SK-N-SH (cell line): Measurements from ENCODE around the gene FBXO21. TPM values are rescaled to one million over a fixed set of nuclear protein-coding genes. Genes with fewer than 3 reads are reported as not detected.

Experiments
- CTCF ChIA-PET: fragments of 300-600, 350-600 bp; formaldehyde crosslinking; extraction: SDS; loops from one replicate; lab custom pipeline; 2021; lab: Yijun Ruan, JAX
- POLR2A ChIA-PET: fragments of 350-600 bp; sonication (Branson Sonifier 250); formaldehyde crosslinking; extraction: SDS; loops from one replicate; lab custom pipeline; 2020; ENCODE audit warnings: antibody characterized with exemption, inconsistent platforms; lab: Yijun Ruan, JAX
- DNase-seq: peaks from one replicate; pipeline ENCODE4 v3.0.0; 2012
- H2AFZ ChIP-seq: fragments of 200-600 bp; sonication (generic); 2 replicates; pipeline ENCODE4 v1.8.1; 2016; ENCODE audit warnings: antibody characterized with exemption, mild to moderate bottlenecking, low read depth
- H3F3A ChIP-seq: fragments of 200-600 bp; sonication (generic); replicated peaks from 2 replicates; pipeline ENCODE3; 2016; ENCODE audit warnings: antibody characterized with exemption, mild to moderate bottlenecking; ENCODE audit not compliant: insufficient read depth
- H3K27ac ChIP-seq, 2 experiments: fragments of 200-500 bp in 1 of 2; fragments of 200-600 bp in 1 of 2; sonication (Bioruptor generic) in 1 of 2; sonication (generic), shearing (Covaris generic) in 1 of 2; 2 replicates each; pipeline versions ENCODE4 v1.5.1 to v1.6.1; 2014 to 2016; ENCODE audit warnings: low read depth in 2 of 2, inconsistent platforms in 1 of 2, low read length in 1 of 2, mild to moderate bottlenecking in 1 of 2, mixed read lengths in 1 of 2
- H3K27me3 ChIP-seq: fragments of 200-600 bp; sonication (generic), shearing (Covaris generic); 2 replicates; pipeline ENCODE4 v1.6.1; 2016; ENCODE audit warnings: mixed run types; ENCODE audit not compliant: insufficient read depth
- H3K36me3 ChIP-seq, 2 experiments: fragments of 200-500 bp in 1 of 2; fragments of 200-600 bp in 1 of 2; sonication (Bioruptor generic) in 1 of 2; sonication (generic) in 1 of 2; replicated peaks in 1 of 2; 2 replicates each; pipeline versions ENCODE3 to v1.5.1; 2014 to 2016; ENCODE audit warnings: low read length in 1 of 2, mild to moderate bottlenecking in 1 of 2; ENCODE audit not compliant: insufficient read depth in 2 of 2, control insufficient read depth in 1 of 2
- H3K4me1 ChIP-seq, 2 experiments: fragments of 200-500 bp in 1 of 2; fragments of 200-600 bp in 1 of 2; sonication (Bioruptor generic) in 1 of 2; sonication (generic), shearing (Covaris generic) in 1 of 2; 2 replicates each; pipeline versions ENCODE4 v1.5.1 to v1.6.1; 2014 to 2016; ENCODE audit warnings: low read depth in 1 of 2, low read length in 1 of 2, mixed run types in 1 of 2; ENCODE audit not compliant: insufficient read depth in 2 of 2, control insufficient read depth in 1 of 2
- H3K4me2 ChIP-seq: fragments of 200-600 bp; sonication (generic), shearing (Covaris generic); 2 replicates; pipeline ENCODE4 v1.6.1; 2017; ENCODE audit warnings: mixed run types
- H3K4me3 ChIP-seq, 2 experiments: fragments of 200-500 bp in 1 of 2; fragments of 200-600 bp in 1 of 2; sonication (Bioruptor generic) in 1 of 2; sonication (generic), shearing (Covaris generic) in 1 of 2; 2 replicates each; pipeline versions ENCODE4 v1.5.1 to v1.8.1; 2014 to 2016; ENCODE audit warnings: low read depth in 2 of 2, inconsistent platforms in 1 of 2, low read length in 1 of 2, mild to moderate bottlenecking in 1 of 2, mixed read lengths in 1 of 2, moderate library complexity in 1 of 2
- H3K79me2 ChIP-seq: fragments of 200-600 bp; sonication (generic); 2 replicates; pipeline ENCODE4 v1.8.1; 2017; ENCODE audit warnings: mild to moderate bottlenecking; ENCODE audit not compliant: insufficient read depth
- H3K9ac ChIP-seq: fragments of 200-600 bp; sonication (generic); 2 replicates; pipeline ENCODE4 v1.6.1; 2017; ENCODE audit warnings: mixed run types
- H3K9me2 ChIP-seq: fragments of 200-600 bp; sonication (generic); 2 replicates; pipeline ENCODE4 v1.6.1; 2017; ENCODE audit warnings: mixed run types
- H3K9me3 ChIP-seq: fragments of 200-600 bp; sonication (generic); 2 replicates; pipeline ENCODE4 v1.6.1; 2017; ENCODE audit warnings: mixed run types, mild to moderate bottlenecking, moderate library complexity
- H4K20me1 ChIP-seq: fragments of 200-600 bp; sonication (generic); 2 replicates; pipeline ENCODE4 v1.6.1; 2017; ENCODE audit warnings: mild to moderate bottlenecking, mixed run types; ENCODE audit not compliant: insufficient read depth
- CHD2 ChIP-seq: fragments of 150-350 bp; IDR thresholded peaks from 2 replicates; pipeline ENCODE4 v1.6.1; 2018; ENCODE audit warnings: low read length; ENCODE audit not compliant: partially characterized antibody
- ELF1 ChIP-seq: IDR thresholded peaks from 2 replicates; pipeline ENCODE4 v1.4.0; 2012
- EP300 ChIP-seq, 2 experiments: IDR thresholded peaks; 2 replicates each; pipeline versions ENCODE4 v1.4.0 to v1.6.1; 2012; ENCODE audit warnings: borderline replicate concordance in 1 of 2, low read depth in 1 of 2, low read length in 1 of 2
- FOSL2 ChIP-seq: IDR thresholded peaks from 2 replicates; pipeline ENCODE4 v1.4.0; 2012; ENCODE audit warnings: low read depth, mild to moderate bottlenecking, moderate library complexity, borderline replicate concordance
- FOXJ3 ChIP-seq: sonication (generic); formaldehyde crosslinking; IDR thresholded peaks from 2 replicates; pipeline ENCODE4 v1.5.1; 2020; ENCODE audit warnings: mild to moderate bottlenecking, missing genetic modification reagents
- FOXM1 ChIP-seq: IDR thresholded peaks from 2 replicates; pipeline ENCODE4 v1.4.0; 2012; ENCODE audit warnings: low read depth, mild to moderate bottlenecking
- GABPA ChIP-seq: IDR thresholded peaks from 2 replicates; pipeline ENCODE4 v1.4.0; 2012; ENCODE audit warnings: low read depth, mild to moderate bottlenecking
- MXI1 ChIP-seq: IDR thresholded peaks from 2 replicates; pipeline ENCODE4 v1.6.1; 2012; ENCODE audit warnings: mild to moderate bottlenecking, low read depth, low read length, improper control_type of control experiment
- NFIC ChIP-seq: IDR thresholded peaks from 2 replicates; pipeline ENCODE4 v1.4.0; 2012; ENCODE audit warnings: borderline replicate concordance
- NRF1 ChIP-seq: IDR thresholded peaks from 2 replicates; pipeline ENCODE4 v1.6.1; 2012; ENCODE audit warnings: low read depth, mild to moderate bottlenecking, low read length
- RAD21 ChIP-seq: IDR thresholded peaks from 2 replicates; pipeline ENCODE4 v1.6.1; 2012; ENCODE audit warnings: mild to moderate bottlenecking, low read length
- RCOR1 ChIP-seq: fragments of 150-350 bp; IDR thresholded peaks from 2 replicates; pipeline ENCODE4 v1.6.1; 2017; ENCODE audit warnings: antibody characterized with exemption, low read length
- RXRA ChIP-seq: IDR thresholded peaks from 2 replicates; pipeline ENCODE4 v1.4.0; 2012; ENCODE audit warnings: low read depth, mild to moderate bottlenecking, borderline replicate concordance
- SMC3 ChIP-seq: IDR thresholded peaks from 2 replicates; pipeline ENCODE4 v1.6.1; 2012; ENCODE audit warnings: low read depth, low read length, improper control_type of control experiment
- TCF12 ChIP-seq: IDR thresholded peaks from 2 replicates; pipeline ENCODE4 v1.4.0; 2012
- TEAD4 ChIP-seq: IDR thresholded peaks from 2 replicates; pipeline ENCODE4 v1.4.0; 2012; ENCODE audit warnings: mild to moderate bottlenecking, borderline replicate concordance; ENCODE audit not compliant: insufficient read depth
- WGBS: methylation state at CpG from one replicate; pipeline ENCODE4 v1.1.6; 2017; ENCODE audit warnings: low lambda C conversion rate; 5-methylcytosine and 5-hydroxymethylcytosine counted together
- polyA plus RNA-seq, 3 experiments: library from polyadenylated mRNA; depleted of rRNA; stranded (reverse); fragments of >200 nt; gene quantifications; 2 replicates each; pipeline ENCODE4 v1.2.3, GENCODE V29; 2012
- TF ChIP-seq, protein P1 (sequence below): IDR thresholded peaks from 2 replicates; pipeline ENCODE4 v1.4.0; 2012; ENCODE audit warnings: low read depth, borderline replicate concordance
- TF ChIP-seq, protein P2 (sequence below): IDR thresholded peaks from 2 replicates; pipeline ENCODE4 v1.4.0; 2012; ENCODE audit warnings: low read depth, borderline replicate concordance
- TF ChIP-seq, protein P3 (sequence below): fragments of 150-350 bp; IDR thresholded peaks from 2 replicates; pipeline ENCODE4 v1.6.1; 2017; ENCODE audit warnings: antibody characterized with exemption, low read length, low read depth, borderline replicate concordance
- TF ChIP-seq, protein P4 (sequence below): fragments of 150-350 bp; IDR thresholded peaks from 2 replicates; pipeline ENCODE4 v1.6.1; 2016; ENCODE audit warnings: mild to moderate bottlenecking, low read depth, low read length
- TF ChIP-seq, protein P5 (sequence below): IDR thresholded peaks from 2 replicates; pipeline ENCODE4 v1.6.1; 2012; ENCODE audit warnings: mild to moderate bottlenecking, low read depth, low read length, moderate library complexity

The FBXO21 gene
- polyA plus RNA-seq, 1 of the 3 experiments (the other 2 are of a cell fraction) = 44.2 TPM

DNA sequence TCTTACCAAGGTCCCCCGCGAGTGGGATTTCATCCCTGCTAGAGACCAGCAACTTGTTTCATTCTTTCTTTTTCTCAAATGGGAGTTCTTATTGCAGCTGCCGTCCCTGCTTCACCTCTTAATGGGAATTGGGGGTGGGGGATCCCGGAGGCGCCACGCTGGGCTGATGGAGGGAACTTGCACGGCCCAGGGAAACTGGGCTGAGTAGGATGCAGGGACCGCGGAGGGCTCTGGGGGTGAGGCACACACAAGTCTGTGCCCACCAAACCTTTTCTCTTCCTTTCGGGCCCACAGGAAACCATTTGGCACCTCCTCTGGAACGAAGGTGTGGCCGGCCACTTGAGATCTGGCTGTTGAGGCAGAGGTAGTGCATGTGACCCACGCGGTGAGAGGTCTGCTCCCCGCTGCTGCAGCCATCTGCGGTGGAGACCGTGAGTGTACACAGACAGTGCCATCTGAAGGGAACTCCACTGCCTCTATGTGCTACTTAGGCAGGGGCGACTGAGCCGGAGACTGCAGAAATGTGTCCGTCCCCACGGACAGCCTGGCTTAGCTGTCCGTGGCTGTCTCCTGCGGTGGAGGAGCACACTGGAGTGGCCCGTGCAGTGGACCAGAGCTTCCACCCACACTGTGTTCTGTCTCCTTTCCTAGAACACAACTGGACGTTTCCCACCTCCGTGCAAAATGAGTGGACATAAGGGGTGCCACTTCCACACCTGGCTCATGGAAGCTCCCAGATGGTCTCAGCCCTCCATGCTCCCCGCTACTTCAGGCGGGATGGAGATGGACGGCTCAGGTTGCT lies 49.0 kb downstream of the FBXO21 start (continued):
- no peak for TF ChIP-seq FOXM1
- TF ChIP-seq RXRA = no peak
- TF ChIP-seq, all 33 proteins: peak for 0

DNA sequence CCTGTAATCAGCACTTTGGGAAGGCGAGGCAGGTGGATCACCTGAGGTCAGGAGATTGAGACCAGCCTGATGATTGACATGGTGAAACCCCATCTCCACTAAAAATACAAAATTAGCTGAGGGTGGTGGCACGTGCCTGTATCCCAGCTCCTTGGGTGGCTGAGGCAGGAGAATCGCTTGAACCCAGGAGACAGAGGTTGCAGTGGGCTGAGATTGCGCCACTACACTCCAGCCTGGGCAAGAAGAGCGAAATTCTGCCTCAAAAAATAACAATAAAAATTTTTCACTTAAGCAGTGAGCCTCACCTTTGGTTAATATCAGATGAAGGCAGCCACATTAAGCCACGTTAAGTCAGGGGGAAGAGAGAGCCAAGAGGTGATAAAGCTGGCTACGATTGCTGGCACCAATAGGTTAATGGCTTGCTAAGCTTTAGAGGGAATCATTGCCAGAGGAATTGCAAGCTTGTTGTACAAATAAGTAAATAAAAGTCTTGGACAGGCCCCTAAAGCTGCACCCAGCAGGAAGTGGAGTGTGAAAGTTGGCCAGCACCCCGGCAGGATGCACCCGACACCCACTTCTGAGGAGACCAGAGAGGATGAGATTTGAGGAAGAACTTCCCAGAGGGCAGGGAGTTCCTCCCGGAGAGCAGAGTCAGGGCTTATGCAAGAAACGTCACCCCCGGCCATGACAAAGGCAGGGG lies 49.7 kb downstream of the FBXO21 start:
- no peak overlapping the region for H2AFZ ChIP-seq
- H3K9ac ChIP-seq = no peak overlapping the region
- POLR2A ChIA-PET = no interaction called here

More for the DNA sequence above, 49.7 kb downstream of the FBXO21 start:
- Histone ChIP-seq H3K36me3 (peaks cover 12 to 27% of the 10 kb centered on the region in 2 experiments), H3K27ac (no peak overlapping the region), H3K4me2 (no peak overlapping the region), H3K27me3 (no peaks in the 10 kb centered on the region), H3K79me2 (no peaks in the 10 kb centered on the region), H3K4me1 (peaks cover 0 to 12% of the 10 kb centered on the region in 2 experiments; a peak in 2 of 4 replicates), H3K9me2 (no peaks in the 10 kb centered on the region), H4K20me1 (no peaks in the 10 kb centered on the region), H3K4me3 (no peak overlapping the region), H3F3A (no peaks in the 10 kb centered on the region), H3K9me3 (no peaks in the 10 kb centered on the region)
- CTCF ChIA-PET = no interaction called here
- TF ChIP-seq, protein P1, sequence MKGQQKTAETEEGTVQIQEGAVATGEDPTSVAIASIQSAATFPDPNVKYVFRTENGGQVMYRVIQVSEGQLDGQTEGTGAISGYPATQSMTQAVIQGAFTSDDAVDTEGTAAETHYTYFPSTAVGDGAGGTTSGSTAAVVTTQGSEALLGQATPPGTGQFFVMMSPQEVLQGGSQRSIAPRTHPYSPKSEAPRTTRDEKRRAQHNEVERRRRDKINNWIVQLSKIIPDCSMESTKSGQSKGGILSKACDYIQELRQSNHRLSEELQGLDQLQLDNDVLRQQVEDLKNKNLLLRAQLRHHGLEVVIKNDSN = no peak
- TF ChIP-seq, protein P2, sequence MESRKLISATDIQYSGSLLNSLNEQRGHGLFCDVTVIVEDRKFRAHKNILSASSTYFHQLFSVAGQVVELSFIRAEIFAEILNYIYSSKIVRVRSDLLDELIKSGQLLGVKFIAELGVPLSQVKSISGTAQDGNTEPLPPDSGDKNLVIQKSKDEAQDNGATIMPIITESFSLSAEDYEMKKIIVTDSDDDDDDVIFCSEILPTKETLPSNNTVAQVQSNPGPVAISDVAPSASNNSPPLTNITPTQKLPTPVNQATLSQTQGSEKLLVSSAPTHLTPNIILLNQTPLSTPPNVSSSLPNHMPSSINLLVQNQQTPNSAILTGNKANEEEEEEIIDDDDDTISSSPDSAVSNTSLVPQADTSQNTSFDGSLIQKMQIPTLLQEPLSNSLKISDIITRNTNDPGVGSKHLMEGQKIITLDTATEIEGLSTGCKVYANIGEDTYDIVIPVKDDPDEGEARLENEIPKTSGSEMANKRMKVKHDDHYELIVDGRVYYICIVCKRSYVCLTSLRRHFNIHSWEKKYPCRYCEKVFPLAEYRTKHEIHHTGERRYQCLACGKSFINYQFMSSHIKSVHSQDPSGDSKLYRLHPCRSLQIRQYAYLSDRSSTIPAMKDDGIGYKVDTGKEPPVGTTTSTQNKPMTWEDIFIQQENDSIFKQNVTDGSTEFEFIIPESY = no peak
- TF ChIP-seq FOXM1 (no peak), SMC3 (no peak), TEAD4 (no peak), MXI1 (no peak), EP300 (IDR thresholded peaks at IDR 0.05; ENCODE audit: borderline replicate concordance in 1 of 2, low read depth in 1 of 2, low read length in 1 of 2) (no peak), GABPA (no peak), NFIC (no peak), NRF1 (no peak), FOXJ3 (CRISPR knock-in tag) (no peak), RCOR1 (no peak), RAD21 (no peak), CHD2 (no peak), TCF12 (no peak), FOSL2 (no peak), ELF1 (no peak)
- TF ChIP-seq, protein P3, sequence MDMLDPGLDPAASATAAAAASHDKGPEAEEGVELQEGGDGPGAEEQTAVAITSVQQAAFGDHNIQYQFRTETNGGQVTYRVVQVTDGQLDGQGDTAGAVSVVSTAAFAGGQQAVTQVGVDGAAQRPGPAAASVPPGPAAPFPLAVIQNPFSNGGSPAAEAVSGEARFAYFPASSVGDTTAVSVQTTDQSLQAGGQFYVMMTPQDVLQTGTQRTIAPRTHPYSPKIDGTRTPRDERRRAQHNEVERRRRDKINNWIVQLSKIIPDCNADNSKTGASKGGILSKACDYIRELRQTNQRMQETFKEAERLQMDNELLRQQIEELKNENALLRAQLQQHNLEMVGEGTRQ = no peak
- TF ChIP-seq, protein P4, sequence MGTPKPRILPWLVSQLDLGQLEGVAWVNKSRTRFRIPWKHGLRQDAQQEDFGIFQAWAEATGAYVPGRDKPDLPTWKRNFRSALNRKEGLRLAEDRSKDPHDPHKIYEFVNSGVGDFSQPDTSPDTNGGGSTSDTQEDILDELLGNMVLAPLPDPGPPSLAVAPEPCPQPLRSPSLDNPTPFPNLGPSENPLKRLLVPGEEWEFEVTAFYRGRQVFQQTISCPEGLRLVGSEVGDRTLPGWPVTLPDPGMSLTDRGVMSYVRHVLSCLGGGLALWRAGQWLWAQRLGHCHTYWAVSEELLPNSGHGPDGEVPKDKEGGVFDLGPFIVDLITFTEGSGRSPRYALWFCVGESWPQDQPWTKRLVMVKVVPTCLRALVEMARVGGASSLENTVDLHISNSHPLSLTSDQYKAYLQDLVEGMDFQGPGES = no peak
- TF ChIP-seq, protein P5, sequence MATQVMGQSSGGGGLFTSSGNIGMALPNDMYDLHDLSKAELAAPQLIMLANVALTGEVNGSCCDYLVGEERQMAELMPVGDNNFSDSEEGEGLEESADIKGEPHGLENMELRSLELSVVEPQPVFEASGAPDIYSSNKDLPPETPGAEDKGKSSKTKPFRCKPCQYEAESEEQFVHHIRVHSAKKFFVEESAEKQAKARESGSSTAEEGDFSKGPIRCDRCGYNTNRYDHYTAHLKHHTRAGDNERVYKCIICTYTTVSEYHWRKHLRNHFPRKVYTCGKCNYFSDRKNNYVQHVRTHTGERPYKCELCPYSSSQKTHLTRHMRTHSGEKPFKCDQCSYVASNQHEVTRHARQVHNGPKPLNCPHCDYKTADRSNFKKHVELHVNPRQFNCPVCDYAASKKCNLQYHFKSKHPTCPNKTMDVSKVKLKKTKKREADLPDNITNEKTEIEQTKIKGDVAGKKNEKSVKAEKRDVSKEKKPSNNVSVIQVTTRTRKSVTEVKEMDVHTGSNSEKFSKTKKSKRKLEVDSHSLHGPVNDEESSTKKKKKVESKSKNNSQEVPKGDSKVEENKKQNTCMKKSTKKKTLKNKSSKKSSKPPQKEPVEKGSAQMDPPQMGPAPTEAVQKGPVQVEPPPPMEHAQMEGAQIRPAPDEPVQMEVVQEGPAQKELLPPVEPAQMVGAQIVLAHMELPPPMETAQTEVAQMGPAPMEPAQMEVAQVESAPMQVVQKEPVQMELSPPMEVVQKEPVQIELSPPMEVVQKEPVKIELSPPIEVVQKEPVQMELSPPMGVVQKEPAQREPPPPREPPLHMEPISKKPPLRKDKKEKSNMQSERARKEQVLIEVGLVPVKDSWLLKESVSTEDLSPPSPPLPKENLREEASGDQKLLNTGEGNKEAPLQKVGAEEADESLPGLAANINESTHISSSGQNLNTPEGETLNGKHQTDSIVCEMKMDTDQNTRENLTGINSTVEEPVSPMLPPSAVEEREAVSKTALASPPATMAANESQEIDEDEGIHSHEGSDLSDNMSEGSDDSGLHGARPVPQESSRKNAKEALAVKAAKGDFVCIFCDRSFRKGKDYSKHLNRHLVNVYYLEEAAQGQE = no peak
- DNase-seq = no peak
- 76% methylated on average over 12 of the region's 12 CpGs for WGBS
